ENCODE data around the gene PPP1R16B.

The PPP1R16B gene

GRCh38 chr20:38841570-38841969 is 36.1 kb downstream of the PPP1R16B start:
- H3K4me3 ChIP-seq (ENCODE audit: low read depth, low read length): no peak overlapping the region
- H3K4me1 ChIP-seq (ENCODE audit: control insufficient read depth, insufficient read depth, low read length): peaks cover 3% of the 10 kb centered on the region
- no peak overlapping the region for H3K9ac ChIP-seq (ENCODE audit: low read depth, low read length)
- no peaks in the 10 kb centered on the region for H3K27me3 ChIP-seq (ENCODE audit: control insufficient read depth, insufficient read depth, low read length)
- H3K9me3 ChIP-seq (ENCODE audit: control insufficient read depth, insufficient read depth, low read length): no peaks in the 10 kb centered on the region
- no peaks in the 10 kb centered on the region for H3K36me3 ChIP-seq (ENCODE audit: control insufficient read depth, insufficient read depth, low read length)

- H3K4me1 ChIP-seq (ENCODE audit: control insufficient read depth, insufficient read depth, low read length): peaks cover 3% of the 10 kb centered on the region
- H3K27me3 ChIP-seq (ENCODE audit: control insufficient read depth, insufficient read depth, low read length): no peaks in the 10 kb centered on the region
- H3K9ac ChIP-seq (ENCODE audit: low read depth, low read length): no peak overlapping the region
- H3K4me3 ChIP-seq (ENCODE audit: low read depth, low read length): no peak overlapping the region
- no peaks in the 10 kb centered on the region for H3K36me3 ChIP-seq (ENCODE audit: control insufficient read depth, insufficient read depth, low read length)
- H3K9me3 ChIP-seq (ENCODE audit: control insufficient read depth, insufficient read depth, low read length): no peaks in the 10 kb centered on the region
These were observed 36.5 kb downstream of the PPP1R16B start for GRCh38 chr20:38842026-38842425.

DNA sequence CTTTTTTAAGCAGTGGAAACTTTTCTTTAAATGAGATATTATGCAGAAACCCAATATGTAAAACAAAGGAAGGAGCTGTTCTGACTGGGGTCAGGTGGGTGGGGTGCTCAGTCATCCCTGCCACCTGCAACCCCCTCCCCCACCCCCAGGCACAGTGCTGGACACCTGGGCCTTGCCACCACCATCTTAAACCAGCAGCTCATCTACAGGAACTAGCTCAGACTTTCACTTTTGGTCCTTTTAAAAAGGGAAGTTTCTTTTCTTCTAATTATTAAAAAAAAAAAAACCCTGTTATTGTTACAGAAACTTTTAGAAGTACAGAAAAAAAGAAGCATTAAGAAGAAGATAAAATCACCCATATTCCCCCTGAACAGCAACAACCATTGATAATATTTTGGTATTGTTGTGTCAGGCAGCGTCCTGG is 37.1 kb downstream of the PPP1R16B start:
- no peaks in the 10 kb centered on the region for H3K9me3 ChIP-seq (ENCODE audit: control insufficient read depth, insufficient read depth, low read length)
- no peak overlapping the region for H3K9ac ChIP-seq (ENCODE audit: low read depth, low read length)
- H3K36me3 ChIP-seq (ENCODE audit: control insufficient read depth, insufficient read depth, low read length): no peaks in the 10 kb centered on the region
- H3K4me1 ChIP-seq (ENCODE audit: control insufficient read depth, insufficient read depth, low read length): peaks cover 3% of the 10 kb centered on the region
- no peaks in the 10 kb centered on the region for H3K27me3 ChIP-seq (ENCODE audit: control insufficient read depth, insufficient read depth, low read length)
- no peak overlapping the region for H3K4me3 ChIP-seq (ENCODE audit: low read depth, low read length)

DNA sequence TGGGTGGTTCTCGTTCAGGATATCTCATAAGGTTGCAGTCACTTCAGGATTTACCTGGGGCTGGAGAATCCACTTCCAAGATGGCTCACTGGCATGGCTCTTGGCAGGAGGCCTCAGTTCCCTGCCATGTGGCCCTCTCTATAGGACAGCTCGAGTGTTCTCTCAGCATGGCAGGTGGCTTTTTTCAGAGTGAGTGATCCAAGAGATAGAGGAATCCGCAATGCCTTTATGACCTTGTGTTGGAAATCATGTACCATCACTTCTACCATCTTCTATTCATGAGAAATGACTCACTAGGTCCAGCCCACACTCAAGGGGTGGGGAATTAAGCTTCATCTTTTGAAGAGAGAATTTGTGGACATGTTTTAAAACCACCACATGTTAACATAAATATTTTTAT is 37.8 kb downstream of the PPP1R16B start:
- H3K9ac ChIP-seq (ENCODE audit: low read depth, low read length): no peak overlapping the region
- H3K27me3 ChIP-seq (ENCODE audit: control insufficient read depth, insufficient read depth, low read length): no peaks in the 10 kb centered on the region
- H3K4me3 ChIP-seq (ENCODE audit: low read depth, low read length): no peak overlapping the region
- H3K9me3 ChIP-seq (ENCODE audit: control insufficient read depth, insufficient read depth, low read length): no peaks in the 10 kb centered on the region
- H3K36me3 ChIP-seq (ENCODE audit: control insufficient read depth, insufficient read depth, low read length): no peaks in the 10 kb centered on the region
- H3K4me1 ChIP-seq (ENCODE audit: control insufficient read depth, insufficient read depth, low read length): peaks cover 3% of the 10 kb centered on the region

GRCh38 chr20:38844963-38845362 is 39.5 kb downstream of the PPP1R16B start:
- no peaks in the 10 kb centered on the region for H3K36me3 ChIP-seq (ENCODE audit: control insufficient read depth, insufficient read depth, low read length)
- H3K27me3 ChIP-seq (ENCODE audit: control insufficient read depth, insufficient read depth, low read length): no peaks in the 10 kb centered on the region
- H3K9ac ChIP-seq (ENCODE audit: low read depth, low read length): no peak overlapping the region
- H3K4me1 ChIP-seq (ENCODE audit: control insufficient read depth, insufficient read depth, low read length): peaks cover 3% of the 10 kb centered on the region
- H3K9me3 ChIP-seq (ENCODE audit: control insufficient read depth, insufficient read depth, low read length): no peaks in the 10 kb centered on the region
- no peak overlapping the region for H3K4me3 ChIP-seq (ENCODE audit: low read depth, low read length)

GRCh38 chr20:38847840-38848239 is 42.3 kb downstream of the PPP1R16B start:
- Histone ChIP-seq H3K9me3 (ENCODE audit: control insufficient read depth, insufficient read depth, low read length) (no peaks in the 10 kb centered on the region), H3K36me3 (ENCODE audit: control insufficient read depth, insufficient read depth, low read length) (no peaks in the 10 kb centered on the region), H3K4me3 (ENCODE audit: low read depth, low read length) (no peak overlapping the region), H3K27me3 (ENCODE audit: control insufficient read depth, insufficient read depth, low read length) (no peaks in the 10 kb centered on the region), H3K4me1 (ENCODE audit: control insufficient read depth, insufficient read depth, low read length) (no peaks in the 10 kb centered on the region), H3K9ac (ENCODE audit: low read depth, low read length) (no peak overlapping the region)

- no peaks in the 10 kb centered on the region for H3K27me3 ChIP-seq (ENCODE audit: control insufficient read depth, insufficient read depth, low read length)
- no peak overlapping the region for H3K4me3 ChIP-seq (ENCODE audit: low read depth, low read length)
- no peaks in the 10 kb centered on the region for H3K36me3 ChIP-seq (ENCODE audit: control insufficient read depth, insufficient read depth, low read length)
- H3K9me3 ChIP-seq (ENCODE audit: control insufficient read depth, insufficient read depth, low read length): no peaks in the 10 kb centered on the region
- H3K9ac ChIP-seq (ENCODE audit: low read depth, low read length): no peak overlapping the region
- H3K4me1 ChIP-seq (ENCODE audit: control insufficient read depth, insufficient read depth, low read length): no peaks in the 10 kb centered on the region
These were observed 48.3 kb downstream of the PPP1R16B start for GRCh38 chr20:38853759-38854158.

DNA sequence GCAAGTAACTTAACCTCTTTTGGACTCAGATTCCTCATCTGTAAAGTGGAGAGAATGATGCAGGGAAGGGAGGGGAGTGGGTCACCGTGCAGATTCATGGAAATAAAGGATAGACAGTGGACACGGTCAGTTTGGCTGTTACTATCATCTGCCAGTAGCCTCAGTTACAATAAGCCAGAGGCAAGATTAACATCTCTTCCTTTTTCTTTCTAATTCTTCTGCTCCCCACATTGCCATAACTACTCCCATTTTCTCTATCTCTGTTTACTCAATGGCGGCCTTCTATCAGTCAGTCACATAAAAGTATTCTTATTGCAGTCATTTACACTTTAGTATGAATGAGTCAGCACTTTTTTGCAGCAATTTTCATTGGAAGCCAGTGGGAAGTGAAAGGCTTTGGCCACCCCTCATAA is 49.2 kb downstream of the PPP1R16B start:
- Histone ChIP-seq H3K9me3 (ENCODE audit: control insufficient read depth, insufficient read depth, low read length) (no peaks in the 10 kb centered on the region), H3K36me3 (ENCODE audit: control insufficient read depth, insufficient read depth, low read length) (no peaks in the 10 kb centered on the region), H3K27me3 (ENCODE audit: control insufficient read depth, insufficient read depth, low read length) (no peaks in the 10 kb centered on the region), H3K4me3 (ENCODE audit: low read depth, low read length) (no peak overlapping the region), H3K4me1 (ENCODE audit: control insufficient read depth, insufficient read depth, low read length) (no peaks in the 10 kb centered on the region), H3K9ac (ENCODE audit: low read depth, low read length) (no peak overlapping the region)

DNA sequence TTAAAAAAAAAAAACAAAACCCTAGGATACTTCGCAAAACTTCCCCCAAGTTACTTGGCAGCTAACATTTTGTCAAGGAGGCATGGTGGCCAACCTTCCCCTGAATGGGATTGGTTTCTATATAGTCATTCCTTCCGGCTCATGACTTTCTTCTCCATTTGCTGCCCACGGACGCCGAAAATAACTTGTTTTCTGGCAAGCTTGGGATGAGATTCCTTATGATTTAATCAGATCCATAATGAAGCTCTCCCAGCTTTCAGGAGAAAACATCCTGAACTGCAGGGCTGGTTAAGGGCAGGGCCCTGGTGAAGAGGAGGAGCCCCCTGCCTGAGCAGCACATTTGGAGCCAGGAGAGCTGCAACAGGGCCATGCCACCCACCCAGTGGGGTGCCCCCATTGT is 49.9 kb downstream of the PPP1R16B start:
- Histone ChIP-seq H3K27me3 (ENCODE audit: control insufficient read depth, insufficient read depth, low read length) (no peaks in the 10 kb centered on the region), H3K4me1 (ENCODE audit: control insufficient read depth, insufficient read depth, low read length) (peaks cover under 1% of the 10 kb centered on the region), H3K9ac (ENCODE audit: low read depth, low read length) (no peak overlapping the region), H3K4me3 (ENCODE audit: low read depth, low read length) (no peak overlapping the region), H3K36me3 (ENCODE audit: control insufficient read depth, insufficient read depth, low read length) (no peaks in the 10 kb centered on the region), H3K9me3 (ENCODE audit: control insufficient read depth, insufficient read depth, low read length) (no peaks in the 10 kb centered on the region)

DNA sequence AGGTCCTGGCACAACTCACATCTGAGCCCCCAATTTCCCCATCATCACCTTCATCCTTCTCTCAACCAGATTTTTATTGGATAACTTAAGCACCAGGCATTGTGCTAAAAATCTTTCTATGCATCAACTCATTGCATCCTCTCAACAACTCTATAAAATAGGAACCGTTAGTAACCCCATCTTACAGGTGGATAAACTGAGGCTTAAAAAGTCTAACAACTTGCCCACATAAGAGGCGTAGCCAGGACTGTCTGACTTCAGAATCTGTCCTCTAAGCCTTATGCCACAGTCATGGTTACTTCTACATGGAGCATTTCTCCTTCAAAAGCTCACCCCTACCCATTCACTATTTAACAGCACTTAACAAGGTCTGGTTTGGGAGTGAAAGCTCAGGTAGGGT is 51.1 kb downstream of the PPP1R16B start:
- Histone ChIP-seq H3K9ac (ENCODE audit: low read depth, low read length) (no peak overlapping the region), H3K4me1 (ENCODE audit: control insufficient read depth, insufficient read depth, low read length) (peaks cover 4% of the 10 kb centered on the region), H3K27me3 (ENCODE audit: control insufficient read depth, insufficient read depth, low read length) (no peaks in the 10 kb centered on the region), H3K9me3 (ENCODE audit: control insufficient read depth, insufficient read depth, low read length) (no peaks in the 10 kb centered on the region), H3K4me3 (ENCODE audit: low read depth, low read length) (no peak overlapping the region), H3K36me3 (ENCODE audit: control insufficient read depth, insufficient read depth, low read length) (no peaks in the 10 kb centered on the region)

DNA sequence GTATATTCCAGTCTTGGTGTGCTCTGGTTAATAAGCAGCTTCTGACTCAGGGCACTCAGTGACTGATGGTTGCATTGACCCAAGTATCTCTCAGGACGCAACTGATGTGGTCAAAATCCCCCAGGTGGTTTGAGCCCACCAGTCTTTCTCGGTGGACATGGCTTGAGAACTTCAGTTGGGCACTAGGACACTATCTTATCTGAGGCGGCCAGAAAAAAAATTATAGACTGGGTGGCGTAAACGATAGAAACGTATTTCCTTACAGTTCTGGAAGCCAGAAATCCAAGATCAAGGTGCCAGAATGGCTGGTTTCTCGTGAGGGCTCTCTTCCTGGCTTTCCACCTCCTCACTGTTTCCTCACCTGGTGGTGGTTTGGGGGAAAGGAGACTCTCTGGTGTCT is 52.2 kb downstream of the PPP1R16B start:
- peaks cover 4% of the 10 kb centered on the region for H3K4me1 ChIP-seq (ENCODE audit: control insufficient read depth, insufficient read depth, low read length)
- no peaks in the 10 kb centered on the region for H3K27me3 ChIP-seq (ENCODE audit: control insufficient read depth, insufficient read depth, low read length)
- no peaks in the 10 kb centered on the region for H3K36me3 ChIP-seq (ENCODE audit: control insufficient read depth, insufficient read depth, low read length)
- no peaks in the 10 kb centered on the region for H3K9me3 ChIP-seq (ENCODE audit: control insufficient read depth, insufficient read depth, low read length)
- H3K9ac ChIP-seq (ENCODE audit: low read depth, low read length): no peak overlapping the region
- H3K4me3 ChIP-seq (ENCODE audit: low read depth, low read length): no peak overlapping the region

DNA sequence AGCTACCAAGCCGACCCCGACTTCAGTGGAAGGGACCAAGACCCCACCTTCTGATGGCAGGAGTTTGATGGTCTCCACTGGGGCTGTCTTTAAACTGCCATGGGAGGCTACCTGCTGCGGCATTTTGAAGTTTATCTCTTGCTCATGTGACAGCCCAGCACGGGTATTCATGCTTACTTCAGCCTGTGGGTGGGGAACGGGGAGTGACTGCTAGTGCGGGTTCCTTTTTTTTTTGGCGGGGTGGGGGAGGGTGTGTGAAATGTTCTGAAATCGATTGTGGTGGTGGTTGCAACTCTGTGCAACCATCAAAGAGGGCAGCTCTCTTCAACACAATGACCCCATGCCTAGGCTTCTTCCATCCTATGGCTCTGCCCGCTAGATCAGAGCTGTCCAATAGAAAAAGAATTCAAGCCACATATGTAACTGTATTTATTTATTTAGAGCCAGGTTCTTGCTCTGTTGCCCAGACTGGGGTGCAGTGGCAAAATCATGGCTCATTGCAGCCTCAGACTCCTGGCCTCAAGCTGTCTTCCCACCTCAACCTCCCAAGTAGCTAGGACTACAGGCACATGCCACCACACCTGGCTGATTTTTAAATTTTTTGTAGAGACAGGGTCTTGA is 53.7 kb downstream of the PPP1R16B start:
- no peaks in the 10 kb centered on the region for H3K9me3 ChIP-seq (ENCODE audit: control insufficient read depth, insufficient read depth, low read length)
- H3K36me3 ChIP-seq (ENCODE audit: control insufficient read depth, insufficient read depth, low read length): no peaks in the 10 kb centered on the region
- H3K9ac ChIP-seq (ENCODE audit: low read depth, low read length): no peak overlapping the region
- H3K27me3 ChIP-seq (ENCODE audit: control insufficient read depth, insufficient read depth, low read length): no peaks in the 10 kb centered on the region
- peaks cover 4% of the 10 kb centered on the region for H3K4me1 ChIP-seq (ENCODE audit: control insufficient read depth, insufficient read depth, low read length)
- no peak overlapping the region for H3K4me3 ChIP-seq (ENCODE audit: low read depth, low read length)

Data from iPS-15b (cell line).